GM12891 (cell line): Measurements from ENCODE around the gene GRAMD2A.

Experiments used
- PAX5 ChIP-seq: IDR thresholded peaks from 2 replicates; pipeline ENCODE4 v1.6.1; 2011; ENCODE audit warnings: low read length, moderate library complexity, mild to moderate bottlenecking; ENCODE audit not compliant: insufficient read depth, severe bottlenecking
- POLR2A ChIP-seq: IDR thresholded peaks from 2 replicates; pipeline ENCODE4 v1.6.1; 2011; ENCODE audit warnings: low read depth, low read length, control low read depth
- POLR2AphosphoS5 ChIP-seq: IDR thresholded peaks from 2 replicates; pipeline ENCODE4 v1.6.1; 2011; ENCODE audit warnings: low read depth, low read length, control low read depth
- SPI1 ChIP-seq: IDR thresholded peaks from 2 replicates; pipeline ENCODE4 v1.6.1; 2011; ENCODE audit warnings: low read depth, low read length, control low read depth
- TAF1 ChIP-seq: IDR thresholded peaks from 2 replicates; pipeline ENCODE4 v1.6.1; 2011; ENCODE audit warnings: low read depth, low read length, control low read depth

- TF ChIP-seq POLR2AphosphoS5 (peak; percentile 37; the same call in 1 of the 2 replicates), POLR2A (no peak), TAF1 (no peak), PAX5 (no peak), SPI1 (no peak)
Measured at GRCh38 chr15:72223278-72223677, 25.7 kb upstream of the GRAMD2A start.
